Activated CD4-positive, CD25-positive, alpha-beta regulatory T cell treated with anti-CD3 and anti-CD28 coated beads, Interleukin-2, amount 50 U/mL, for 16 hours (primary cell): ENCODE measurements around the gene UBA7.
A peak's percentile ranks its signal among the peaks of the same experiment; 100 is the strongest.
"Not testable (repeated sequence)": the region's sequence is repeated elsewhere in the genome, so short reads cannot be mapped to it uniquely, and the experiment has no call there.

Experiments used
- DNase-seq: peaks from one replicate; pipeline ENCODE4 v3.0.0-alpha.2; 2020; ENCODE audit warnings: low read depth, low spot score

Gene UBA7

GRCh38 chr3:49786357-49787181 lies 27.2 kb downstream of the UBA7 start, which contains the start of gene IP6K1:
Gene IP6K1, minus strand, starts transcription at chr3:49786542. Its CDS starts 38,502 bp downstream, at chr3:49748040.
- peak; percentile 99 for DNase-seq

- no peak for DNase-seq
Observed at GRCh38 chr3:49785565-49786356, 28.0 kb downstream of the UBA7 start.

GRCh38 chr3:49782277-49782676 lies 31.5 kb downstream of the UBA7 start:
- DNase-seq, result not testable (repeated sequence)

GRCh38 chr3:49781415-49782199 lies 32.1 kb downstream of the UBA7 start:
- DNase-seq, result no peak

- DNase-seq, result not testable (repeated sequence)
Observed at GRCh38 chr3:49780975-49781365, 32.8 kb downstream of the UBA7 start.

GRCh38 chr3:49780080-49780974 lies 33.4 kb downstream of the UBA7 start:
- no peak for DNase-seq

- DNase-seq, result no peak
Observed at GRCh38 chr3:49779358-49780079, 34.2 kb downstream of the UBA7 start.

GRCh38 chr3:49776101-49776500 lies 37.7 kb downstream of the UBA7 start:
- not testable (repeated sequence) for DNase-seq

GRCh38 chr3:49775538-49775937 lies 38.2 kb downstream of the UBA7 start:
- no peak for DNase-seq

GRCh38 chr3:49772703-49773102 lies 41.0 kb downstream of the UBA7 start:
- no peak for DNase-seq

- no peak for DNase-seq
Observed at GRCh38 chr3:49771340-49771938, 42.3 kb downstream of the UBA7 start.

GRCh38 chr3:49769926-49770325 lies 43.8 kb downstream of the UBA7 start:
- DNase-seq, result no peak

- no peak for DNase-seq
Observed at GRCh38 chr3:49769286-49769915, 44.4 kb downstream of the UBA7 start.

- no peak for DNase-seq
Observed at GRCh38 chr3:49763981-49764380, 49.8 kb downstream of the UBA7 start.

GRCh38 chr3:49761661-49762060 lies 52.1 kb downstream of the UBA7 start:
- no peak for DNase-seq

- DNase-seq, result no peak
Observed at GRCh38 chr3:49759226-49759625, 54.5 kb downstream of the UBA7 start.

- DNase-seq, result no peak
Observed at GRCh38 chr3:49757197-49757596, 56.6 kb downstream of the UBA7 start.

- no peak for DNase-seq
Observed at GRCh38 chr3:49756036-49756435, 57.7 kb downstream of the UBA7 start.
